Stimulated activated naive CD8-positive, alpha-beta T cell treated with anti-CD3 and anti-CD28 coated beads, Interleukin-15, Interleukin-2, amounts not matched to agents 100 ng/mL and 50 ng/mL, for 24 hours (primary cell): ENCODE measurements around the gene MAN2A2.

Experiments used
- H3K27ac Mint-ChIP-seq: one replicate; pipeline ENCODE4 v1.8.0; 2021; ENCODE audit warnings: mild to moderate bottlenecking, mixed read lengths
- H3K27me3 Mint-ChIP-seq: one replicate; pipeline ENCODE4 v1.8.0; 2021; ENCODE audit warnings: mixed read lengths
- H3K36me3 Mint-ChIP-seq: one replicate; pipeline ENCODE4 v1.8.0; 2021; ENCODE audit warnings: low read depth, mixed read lengths
- H3K4me1 Mint-ChIP-seq: one replicate; pipeline ENCODE4 v1.8.0; 2021; ENCODE audit warnings: low read depth, mixed read lengths
- H3K4me3 Mint-ChIP-seq: one replicate; pipeline ENCODE4 v1.8.0; 2021; ENCODE audit warnings: mild to moderate bottlenecking, mixed read lengths
- H3K9me3 Mint-ChIP-seq: one replicate; pipeline ENCODE4 v1.8.0; 2021; ENCODE audit warnings: mixed read lengths

MAN2A2 gene

GRCh38 chr15:90902840-90903732 lies at the start of gene MAN2A2:
Gene MAN2A2, plus strand, starts transcription at chr15:90903302. Its CDS starts 906 bp downstream, at chr15:90904208.
- Mint-ChIP-seq H3K9me3 (no peaks in the 10 kb centered on the region), H3K27ac (peak within 1 kb of the TSS; percentile 91), H3K4me3 (peak within 1 kb of the TSS; percentile 88), H3K4me1 (peaks cover 23% of the 10 kb centered on the region), H3K36me3 (peaks cover 34% of the 10 kb centered on the region), H3K27me3 (no peaks in the 10 kb centered on the region)

- Mint-ChIP-seq H3K4me1 (peaks cover 85% of the 10 kb centered on the region), H3K4me3 (no peak overlapping the region), H3K27me3 (no peaks in the 10 kb centered on the region), H3K9me3 (no peaks in the 10 kb centered on the region), H3K36me3 (peaks cover 3% of the 10 kb centered on the region), H3K27ac (peak overlapping the region; percentile 82)
These were observed 48.0 kb upstream of the MAN2A2 start for GRCh38 chr15:90855139-90855538.

- Mint-ChIP-seq H3K4me1 (peaks cover 80% of the 10 kb centered on the region), H3K27ac (peak overlapping the region; percentile 65), H3K9me3 (no peaks in the 10 kb centered on the region), H3K4me3 (no peak overlapping the region), H3K27me3 (no peaks in the 10 kb centered on the region), H3K36me3 (no peaks in the 10 kb centered on the region)
These were observed 45.8 kb upstream of the MAN2A2 start for GRCh38 chr15:90857337-90857736.

DNA sequence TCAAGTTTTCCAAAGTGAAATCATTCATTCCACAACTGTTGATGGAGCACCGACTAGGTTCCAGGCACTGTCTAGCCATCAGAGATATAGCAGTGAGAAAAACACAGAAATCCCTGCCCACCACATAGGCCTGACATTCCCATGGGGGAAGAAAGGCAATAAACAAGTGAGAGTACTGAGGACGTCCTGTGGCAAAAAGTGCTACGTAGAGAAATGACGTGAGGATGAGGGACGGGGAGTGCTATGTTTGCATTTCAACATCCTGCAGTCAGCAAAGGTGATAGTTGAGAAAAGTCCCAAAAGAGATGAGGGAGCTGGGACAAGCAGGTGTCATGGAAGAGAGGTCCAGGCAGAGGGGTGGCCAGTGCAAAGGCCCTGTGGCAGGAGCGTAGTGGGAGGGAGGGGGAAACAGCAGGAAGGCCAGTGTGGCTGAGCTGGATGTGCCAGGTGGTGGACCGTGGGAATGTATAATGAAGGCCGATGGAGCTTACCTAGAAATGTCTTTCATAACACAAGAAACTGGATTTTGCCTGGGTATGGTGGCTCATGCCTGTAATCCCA lies 45.1 kb upstream of the MAN2A2 start:
- Mint-ChIP-seq H3K27ac (peak overlapping the region; percentile 37), H3K4me3 (no peak overlapping the region), H3K4me1 (peaks cover 74% of the 10 kb centered on the region), H3K36me3 (no peaks in the 10 kb centered on the region), H3K27me3 (no peaks in the 10 kb centered on the region), H3K9me3 (no peaks in the 10 kb centered on the region)

DNA sequence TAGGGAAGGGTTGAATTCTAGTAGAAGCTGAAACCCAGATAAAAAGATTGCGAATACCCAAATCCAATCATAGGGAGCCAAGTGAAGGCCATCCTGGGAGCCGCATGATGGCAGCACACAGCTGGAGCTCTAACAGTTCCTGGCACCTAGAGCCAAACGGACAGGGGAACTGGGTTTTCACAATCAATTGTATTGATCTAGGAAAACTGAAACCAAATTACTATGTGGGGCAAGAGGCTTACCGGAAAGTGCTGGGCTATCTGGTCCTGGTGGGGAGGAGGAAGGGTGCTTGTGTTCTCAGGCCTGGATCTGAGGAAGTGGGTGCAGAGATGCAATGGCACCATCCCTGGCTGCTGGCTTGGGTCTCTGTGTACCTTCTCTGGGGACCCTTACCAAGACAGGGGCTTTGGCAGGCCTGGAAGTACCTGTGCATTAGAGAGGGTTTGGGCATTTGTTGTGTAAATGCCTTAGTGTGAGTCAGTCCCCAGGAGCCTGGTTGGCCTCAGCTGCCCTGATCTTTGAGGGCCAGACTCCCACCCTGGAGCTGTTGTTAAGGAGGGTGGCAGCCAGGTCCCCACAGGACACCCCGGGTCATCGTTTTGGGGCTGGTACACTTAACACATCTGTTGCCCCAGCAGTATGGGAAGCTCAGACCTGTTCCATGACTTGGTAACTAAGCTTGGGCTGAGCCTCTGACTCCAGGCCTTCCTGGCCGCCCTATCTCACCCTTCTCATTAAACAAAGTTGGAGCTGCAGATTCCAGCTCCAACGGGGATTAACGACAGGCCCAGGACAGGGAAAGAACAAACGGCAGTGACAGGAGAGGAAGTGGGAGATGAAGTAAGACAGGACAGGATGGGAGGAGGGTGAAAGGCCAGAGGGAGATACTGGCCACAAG lies 43.6 kb upstream of the MAN2A2 start:
- Mint-ChIP-seq H3K4me1 (peaks cover 74% of the 10 kb centered on the region), H3K9me3 (no peaks in the 10 kb centered on the region), H3K36me3 (no peaks in the 10 kb centered on the region), H3K27me3 (no peaks in the 10 kb centered on the region), H3K27ac (peak overlapping the region; percentile 47), H3K4me3 (no peak overlapping the region)

DNA sequence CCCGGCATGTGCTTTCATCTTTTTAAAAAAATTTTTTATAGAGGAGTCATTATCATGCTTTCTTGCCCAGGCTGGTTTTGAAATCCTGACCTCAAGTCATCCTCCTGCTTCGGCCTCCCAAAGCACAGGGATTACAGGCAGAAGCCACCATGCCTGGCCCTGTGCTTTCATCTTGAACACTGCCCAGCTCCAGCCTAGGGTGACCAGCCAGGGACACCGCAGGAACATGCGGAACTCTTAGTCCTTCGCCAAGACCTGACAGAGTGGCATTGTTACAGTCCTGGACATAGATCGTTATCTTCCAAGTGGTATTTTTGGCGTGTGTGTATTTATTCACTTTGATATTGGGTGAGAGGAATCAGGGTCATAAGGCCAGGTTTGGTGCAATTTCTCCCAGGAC lies 42.7 kb upstream of the MAN2A2 start:
- Mint-ChIP-seq H3K27ac (no peak overlapping the region), H3K36me3 (no peaks in the 10 kb centered on the region), H3K4me1 (peaks cover 66% of the 10 kb centered on the region), H3K9me3 (no peaks in the 10 kb centered on the region), H3K4me3 (no peak overlapping the region), H3K27me3 (no peaks in the 10 kb centered on the region)

- H3K9me3 Mint-ChIP-seq: no peaks in the 10 kb centered on the region
- H3K36me3 Mint-ChIP-seq: no peaks in the 10 kb centered on the region
- no peak overlapping the region for H3K4me3 Mint-ChIP-seq
- no peaks in the 10 kb centered on the region for H3K27me3 Mint-ChIP-seq
- H3K27ac Mint-ChIP-seq: no peak overlapping the region
- H3K4me1 Mint-ChIP-seq: peaks cover 59% of the 10 kb centered on the region
These were observed 42.0 kb upstream of the MAN2A2 start for GRCh38 chr15:90860942-90861675.

DNA sequence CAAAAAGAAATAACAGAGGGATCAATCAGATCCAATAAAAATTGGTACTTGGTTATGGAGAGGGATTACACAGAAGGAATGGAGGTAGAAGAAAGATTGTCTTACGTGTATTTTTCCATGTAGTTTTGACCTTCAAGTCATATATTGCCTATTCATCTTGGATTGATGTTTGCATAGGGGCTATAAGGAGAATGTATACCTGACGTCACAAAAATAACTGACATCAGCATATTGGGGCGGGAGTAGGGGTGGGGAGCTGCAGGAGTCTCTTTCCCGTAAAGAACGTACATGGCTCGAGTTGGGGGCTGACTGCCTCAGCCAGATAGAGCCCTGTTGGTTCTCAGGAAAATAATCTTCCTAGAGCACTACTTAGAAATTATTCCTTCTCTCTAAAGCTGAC lies 40.6 kb upstream of the MAN2A2 start:
- Mint-ChIP-seq H3K9me3 (no peaks in the 10 kb centered on the region), H3K27ac (peak overlapping the region; percentile 6), H3K36me3 (no peaks in the 10 kb centered on the region), H3K4me3 (no peak overlapping the region), H3K27me3 (no peaks in the 10 kb centered on the region), H3K4me1 (peaks cover 45% of the 10 kb centered on the region)

- Mint-ChIP-seq H3K36me3 (no peaks in the 10 kb centered on the region), H3K4me1 (peaks cover 43% of the 10 kb centered on the region), H3K4me3 (no peak overlapping the region), H3K27ac (peak overlapping the region; percentile 45), H3K27me3 (no peaks in the 10 kb centered on the region), H3K9me3 (no peaks in the 10 kb centered on the region)
These were observed 39.9 kb upstream of the MAN2A2 start for GRCh38 chr15:90862964-90863778.

- H3K9me3 Mint-ChIP-seq: no peaks in the 10 kb centered on the region
- no peaks in the 10 kb centered on the region for H3K27me3 Mint-ChIP-seq
- H3K36me3 Mint-ChIP-seq: no peaks in the 10 kb centered on the region
- H3K4me1 Mint-ChIP-seq: peaks cover 51% of the 10 kb centered on the region
- peak overlapping the region; percentile 10 for H3K27ac Mint-ChIP-seq
- H3K4me3 Mint-ChIP-seq: no peak overlapping the region
These were observed 39.1 kb upstream of the MAN2A2 start for GRCh38 chr15:90863987-90864386.

DNA sequence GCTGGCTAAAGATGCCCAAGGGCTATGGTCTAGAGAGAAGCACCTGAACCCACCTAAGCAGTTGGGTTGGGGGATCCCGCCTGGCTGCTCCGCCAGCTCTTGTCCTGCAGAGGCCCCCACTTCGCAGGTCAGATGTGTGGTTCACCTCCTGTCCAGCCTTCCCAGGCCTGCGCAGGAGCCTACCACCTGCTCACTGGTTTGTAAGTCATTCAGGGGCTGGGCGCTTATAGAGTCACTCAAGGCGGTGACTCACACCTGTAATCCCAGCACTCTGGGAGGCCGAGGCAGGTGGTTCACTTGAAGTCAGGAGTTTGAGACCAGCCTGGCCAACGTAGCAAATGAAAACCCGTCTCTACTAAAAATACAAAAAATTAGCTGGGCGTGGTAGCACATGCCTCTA lies 38.6 kb upstream of the MAN2A2 start:
- Mint-ChIP-seq H3K27me3 (no peaks in the 10 kb centered on the region), H3K27ac (no peak overlapping the region), H3K4me3 (no peak overlapping the region), H3K36me3 (no peaks in the 10 kb centered on the region), H3K4me1 (peaks cover 52% of the 10 kb centered on the region), H3K9me3 (no peaks in the 10 kb centered on the region)

DNA sequence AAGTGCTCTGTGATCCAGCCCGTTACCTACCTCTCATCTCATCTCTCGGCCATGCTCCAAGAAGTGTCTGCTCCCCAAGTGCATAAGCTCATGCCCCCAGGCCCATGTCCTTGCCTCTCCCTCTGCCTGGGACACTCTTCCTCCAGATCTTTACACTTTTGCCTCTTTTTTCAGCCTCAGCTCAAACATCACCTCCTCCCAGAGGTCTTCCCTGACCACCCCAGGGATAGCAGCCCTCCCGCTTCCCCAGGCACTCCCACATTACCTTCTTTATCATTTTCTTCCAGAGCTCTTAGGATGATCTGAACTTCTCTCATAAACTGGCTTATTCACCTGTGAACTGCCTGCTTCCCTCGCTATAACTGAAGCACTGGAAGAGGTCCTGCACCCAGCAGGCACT lies 37.4 kb upstream of the MAN2A2 start:
- peaks cover 57% of the 10 kb centered on the region for H3K4me1 Mint-ChIP-seq
- no peaks in the 10 kb centered on the region for H3K9me3 Mint-ChIP-seq
- H3K27me3 Mint-ChIP-seq: no peaks in the 10 kb centered on the region
- peak overlapping the region; percentile 23 for H3K27ac Mint-ChIP-seq
- H3K36me3 Mint-ChIP-seq: peaks cover 3% of the 10 kb centered on the region
- no peak overlapping the region for H3K4me3 Mint-ChIP-seq

GRCh38 chr15:90866161-90866715 lies 36.9 kb upstream of the MAN2A2 start:
- H3K27ac Mint-ChIP-seq: no peak overlapping the region
- no peaks in the 10 kb centered on the region for H3K9me3 Mint-ChIP-seq
- H3K36me3 Mint-ChIP-seq: peaks cover 5% of the 10 kb centered on the region
- H3K4me3 Mint-ChIP-seq: no peak overlapping the region
- peaks cover 54% of the 10 kb centered on the region for H3K4me1 Mint-ChIP-seq
- H3K27me3 Mint-ChIP-seq: no peaks in the 10 kb centered on the region
